Measurements from ENCODE around the gene CDK18.

Gene CDK18

DNA sequence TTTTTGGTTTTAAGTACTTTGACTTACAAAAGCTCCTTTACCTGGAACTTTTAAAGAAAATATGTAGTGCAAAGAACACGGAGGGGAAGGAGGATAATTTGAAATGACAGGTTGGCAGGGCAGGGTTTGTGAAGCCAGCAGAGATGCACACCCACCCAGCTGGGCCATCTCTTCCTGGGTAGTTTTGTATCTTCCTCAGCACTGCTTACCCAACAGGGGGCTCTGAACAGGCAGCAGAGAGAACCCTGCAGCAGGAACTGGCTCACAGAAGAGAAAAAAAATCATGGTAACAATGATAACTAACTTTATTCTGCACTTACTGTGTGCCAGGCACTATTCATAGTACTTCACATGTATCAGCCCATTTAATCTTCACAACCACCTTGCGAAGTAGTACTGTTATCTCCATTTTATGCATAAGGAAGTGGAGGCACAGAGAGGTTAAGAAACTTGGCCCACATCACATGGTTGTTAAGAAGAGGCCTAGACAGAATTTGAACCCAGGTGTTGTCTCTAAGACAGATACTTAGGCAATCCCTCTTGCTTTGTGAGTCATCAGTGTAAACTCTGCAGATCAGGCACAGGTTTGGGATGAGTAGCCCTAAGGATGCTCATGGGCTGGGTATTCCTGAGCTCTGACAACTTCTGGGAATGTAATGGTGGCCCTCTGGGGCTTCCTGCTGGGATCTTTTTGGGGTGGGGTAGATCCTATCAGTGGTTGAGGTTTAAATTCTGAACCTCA, 66.5 kb downstream of the CDK18 start:
- CTCF ChIA-PET, result interaction anchor here (0.8 to 3.9 kb wide), 7 partner anchors 9 to 88 kb away, joined by 3 to 17 read pairs (median 3); no protein-coding TSS in a partner anchor

DNA sequence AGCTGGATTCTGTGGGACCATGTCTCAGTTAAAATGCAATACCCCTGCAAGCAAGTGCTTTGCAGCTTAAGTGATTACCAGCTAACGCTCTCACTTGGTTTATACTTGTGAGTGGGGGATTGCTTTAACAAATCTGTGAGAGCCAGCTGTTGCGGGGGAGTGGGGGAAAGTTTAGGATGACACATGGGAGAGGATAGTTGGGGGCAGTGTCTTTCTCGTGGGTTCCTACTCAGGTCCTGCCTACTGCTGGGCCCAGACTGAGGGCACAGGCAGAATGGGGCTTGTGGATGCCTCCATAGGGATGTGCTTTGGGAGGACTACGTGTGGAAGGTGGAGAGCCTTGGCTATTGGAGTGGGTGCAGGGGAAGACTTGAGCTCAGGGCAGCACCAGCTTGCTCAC, 67.3 kb downstream of the CDK18 start:
- ChIA-PET POLR2A (no interaction called here), CTCF (interaction anchor here (0.8 to 3.9 kb wide), 6 partner anchors 8 to 87 kb away, joined by 3 to 17 read pairs (median 6); no protein-coding TSS in a partner anchor)
- no peak overlapping the region for H3K4me3 ChIP-seq (ENCODE audit: low read depth, low read length)
- DNase-seq (ENCODE audit: low read depth, low spot score), result no peak
- TF ChIP-seq, protein P1, sequence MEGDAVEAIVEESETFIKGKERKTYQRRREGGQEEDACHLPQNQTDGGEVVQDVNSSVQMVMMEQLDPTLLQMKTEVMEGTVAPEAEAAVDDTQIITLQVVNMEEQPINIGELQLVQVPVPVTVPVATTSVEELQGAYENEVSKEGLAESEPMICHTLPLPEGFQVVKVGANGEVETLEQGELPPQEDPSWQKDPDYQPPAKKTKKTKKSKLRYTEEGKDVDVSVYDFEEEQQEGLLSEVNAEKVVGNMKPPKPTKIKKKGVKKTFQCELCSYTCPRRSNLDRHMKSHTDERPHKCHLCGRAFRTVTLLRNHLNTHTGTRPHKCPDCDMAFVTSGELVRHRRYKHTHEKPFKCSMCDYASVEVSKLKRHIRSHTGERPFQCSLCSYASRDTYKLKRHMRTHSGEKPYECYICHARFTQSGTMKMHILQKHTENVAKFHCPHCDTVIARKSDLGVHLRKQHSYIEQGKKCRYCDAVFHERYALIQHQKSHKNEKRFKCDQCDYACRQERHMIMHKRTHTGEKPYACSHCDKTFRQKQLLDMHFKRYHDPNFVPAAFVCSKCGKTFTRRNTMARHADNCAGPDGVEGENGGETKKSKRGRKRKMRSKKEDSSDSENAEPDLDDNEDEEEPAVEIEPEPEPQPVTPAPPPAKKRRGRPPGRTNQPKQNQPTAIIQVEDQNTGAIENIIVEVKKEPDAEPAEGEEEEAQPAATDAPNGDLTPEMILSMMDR (IDR thresholded peaks at IDR 0.05; ENCODE audit: insufficient read depth, low read length, missing control alignments), result no peak

More for the DNA sequence above, 66.5 kb downstream of the CDK18 start:
- POLR2A ChIA-PET, result no interaction called here
- no peak for DNase-seq (ENCODE audit: low read depth, low spot score)
- TF ChIP-seq, protein P1 (IDR thresholded peaks at IDR 0.05; ENCODE audit: insufficient read depth, low read length, missing control alignments), result no peak
- H3K4me3 ChIP-seq (ENCODE audit: low read depth, low read length), result no peak overlapping the region

DNA sequence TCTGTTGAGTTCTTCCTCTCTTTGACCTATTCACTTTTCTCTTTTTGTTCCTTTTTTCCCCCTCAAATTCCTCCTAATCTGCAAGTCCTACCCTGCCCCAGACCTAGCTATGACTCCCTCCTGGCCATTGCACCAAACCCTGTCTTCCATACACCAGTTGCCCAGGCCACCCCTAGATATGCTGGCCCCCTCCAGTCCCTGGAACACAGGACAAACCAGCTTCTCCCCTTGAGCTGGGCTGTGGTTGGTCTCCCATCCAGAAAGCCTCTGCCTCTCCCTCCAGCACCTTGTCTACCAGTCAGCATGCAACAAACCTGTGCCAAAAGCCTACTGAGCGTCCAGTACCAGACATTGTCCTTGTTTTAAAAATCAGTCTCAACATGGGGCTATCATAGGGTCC, 68.0 kb downstream of the CDK18 start:
- ChIA-PET POLR2A (no interaction called here), CTCF (interaction anchor here (0.8 to 3.9 kb wide), 4 partner anchors 21 to 86 kb away, joined by 3 to 17 read pairs (median 6); no protein-coding TSS in a partner anchor)
- H3K4me3 ChIP-seq (ENCODE audit: low read depth, low read length), result no peak overlapping the region
- TF ChIP-seq, protein P1 (IDR thresholded peaks at IDR 0.05; ENCODE audit: insufficient read depth, low read length, missing control alignments), result no peak
- DNase-seq (ENCODE audit: low read depth, low spot score), result no peak

DNA sequence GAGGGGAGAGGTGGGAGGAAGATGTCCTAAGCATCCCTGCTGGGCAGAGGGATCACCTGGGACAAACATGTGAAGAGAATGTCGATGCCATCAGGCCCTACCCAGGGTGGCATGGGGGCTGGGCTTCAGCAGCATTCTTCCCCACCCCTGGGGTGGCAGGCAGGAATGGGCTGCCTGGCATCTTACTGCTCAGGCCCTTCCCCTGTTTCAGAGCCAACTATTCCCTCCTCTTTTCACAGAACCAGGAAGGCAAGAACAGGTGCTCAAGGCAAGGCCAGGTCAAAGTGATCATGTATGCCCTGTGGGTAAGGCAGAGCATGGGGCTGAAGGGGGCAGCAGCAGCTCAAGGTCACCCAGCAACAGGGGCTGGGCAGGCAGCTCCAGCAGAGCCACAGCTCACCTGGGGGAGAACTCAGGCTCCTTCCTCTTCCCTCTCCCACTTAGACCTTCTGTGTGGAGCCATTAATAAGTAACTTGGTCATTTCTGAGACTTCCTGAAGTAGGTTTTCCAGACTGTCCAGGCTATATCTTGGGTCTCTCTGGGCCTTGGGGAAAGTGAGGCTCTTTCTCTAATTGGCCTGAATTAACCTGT, 70.9 kb downstream of the CDK18 start:
- no peak for DNase-seq (ENCODE audit: low read depth, low spot score)

DNA sequence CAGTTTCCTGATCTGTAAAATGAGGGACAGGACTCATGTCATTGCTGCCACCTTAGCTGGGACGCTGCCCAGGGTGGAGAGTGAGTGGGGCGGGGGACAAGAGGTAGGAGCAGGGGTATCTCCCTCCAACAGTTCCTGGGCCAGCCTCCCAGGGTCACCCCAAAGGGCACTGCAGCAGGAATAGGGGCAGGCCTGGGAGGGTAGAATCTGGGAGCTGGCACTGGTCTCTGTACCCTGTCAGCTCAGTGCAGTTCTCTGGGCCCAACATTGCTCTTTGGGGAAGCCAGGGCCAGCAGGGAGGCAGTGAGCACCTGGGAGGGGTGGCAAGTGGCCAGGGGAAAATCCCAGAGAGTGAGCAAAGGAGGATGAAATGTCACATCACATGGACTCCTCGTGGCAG, 71.5 kb downstream of the CDK18 start:
- CTCF ChIA-PET, result no interaction called here
- TF ChIP-seq, protein P1 (IDR thresholded peaks at IDR 0.05; ENCODE audit: insufficient read depth, low read length, missing control alignments), result no peak
- DNase-seq (ENCODE audit: low read depth, low spot score), result no peak
- POLR2A ChIA-PET, result no interaction called here
- H3K4me3 ChIP-seq (ENCODE audit: low read depth, low read length), result no peak overlapping the region

More for the DNA sequence above, 70.9 kb downstream of the CDK18 start:
- ChIA-PET POLR2A (no interaction called here), CTCF (interaction anchor here (0.9 to 1.6 kb wide), 3 partner anchors 10 to 17 kb away, joined by 3 to 8 read pairs (median 6); no protein-coding TSS in a partner anchor)
- TF ChIP-seq, protein P1 (IDR thresholded peaks at IDR 0.05; ENCODE audit: insufficient read depth, low read length, missing control alignments), result no peak
- no peak overlapping the region for H3K4me3 ChIP-seq (ENCODE audit: low read depth, low read length)
